Left forelimb (tissue), 1 donor: Measurements from ENCODE around the gene FICD.

Source experiments
- DNase-seq: peaks from one replicate; pipeline ENCODE4 v3.0.0-alpha.2; 2018; ENCODE audit warnings: low spot score

The FICD gene

GRCh38 chr12:108567406-108568337, 52.6 kb downstream of the FICD start:
- no peak for DNase-seq

DNA sequence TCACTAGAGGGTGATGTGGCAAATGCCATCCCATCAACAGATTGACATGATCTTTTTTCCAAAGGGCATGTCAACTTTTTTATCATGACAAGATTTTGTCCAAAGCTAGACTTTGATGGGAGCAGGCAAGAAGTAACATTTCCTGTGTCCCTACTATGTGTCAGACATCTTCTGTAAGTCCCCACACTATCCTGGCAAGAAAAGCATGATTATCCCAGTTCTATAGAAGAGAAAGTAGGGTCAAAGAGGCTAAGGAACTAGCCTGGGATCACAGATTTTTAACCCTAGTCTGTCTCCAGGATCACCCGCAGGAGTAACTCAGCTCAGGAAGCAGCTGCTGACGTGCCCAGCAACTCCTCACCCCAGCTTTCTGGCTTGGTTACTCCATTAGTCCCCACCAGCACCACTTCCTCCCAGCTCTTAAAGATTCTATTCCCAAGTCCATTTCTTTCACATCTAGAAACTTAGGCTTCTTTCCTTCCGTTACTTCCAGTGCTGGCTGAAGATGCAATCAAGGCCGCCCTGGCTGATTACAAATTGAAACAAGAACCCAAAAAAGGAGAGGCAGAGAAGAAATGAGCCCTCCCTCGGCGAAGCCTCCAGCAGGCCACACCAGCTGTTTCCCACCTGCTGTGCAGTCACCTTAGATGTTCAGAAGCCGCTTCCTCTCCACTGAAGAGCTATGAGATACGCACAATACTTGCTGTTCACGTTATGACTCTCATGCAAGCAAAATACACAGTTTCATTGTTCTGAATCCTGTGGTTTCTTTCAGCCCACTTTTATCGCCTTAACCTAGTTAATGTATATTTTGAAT, 53.5 kb downstream of the FICD start:
- no peak for DNase-seq
